Measurements from ENCODE around the gene WT1. TPM values are rescaled to one million over a fixed set of nuclear protein-coding genes. Genes with fewer than 3 reads are reported as not detected.

The WT1 gene
- total RNA-seq, 4 donors from 2014 or later, result not detected

GRCh38 chr11:32396331-32396730 is 39.0 kb downstream of the WT1 start:
- TF ChIP-seq POLR2A (IDR thresholded peaks at IDR 0.05), result no peak
- H3K4me3 ChIP-seq, result no peak overlapping the region
- ATAC-seq, result no peak
- H3K27me3 ChIP-seq, result no peaks in the 10 kb centered on the region
- no peak overlapping the region for H3K27ac ChIP-seq
- DNase-seq, result no peak
- no peaks in the 10 kb centered on the region for H3K9me3 ChIP-seq
- no peaks in the 10 kb centered on the region for H3K36me3 ChIP-seq
- in situ Hi-C loops (cut with MboI; ENCODE audit: low sequenced_read_pairs in 4 of 4) (no loop called here), intact Hi-C loops (cut with DNase I; ENCODE audit: low total_unique reads) (no loop called here)
- H3K4me1 ChIP-seq, result no peaks in the 10 kb centered on the region

- DNase-seq, result no peak
- Histone ChIP-seq H3K27ac (no peak overlapping the region), H3K4me1 (no peaks in the 10 kb centered on the region), H3K4me3 (no peak overlapping the region), H3K36me3 (no peaks in the 10 kb centered on the region), H3K27me3 (peaks cover 0 to 2% (median 0%) of the 10 kb centered on the region in 3 donors), H3K9me3 (no peaks in the 10 kb centered on the region)
- intact Hi-C loops (cut with DNase I; ENCODE audit: low total_unique reads), result no loop called here
- no peak for ATAC-seq
- TF ChIP-seq CTCF (IDR thresholded peaks at IDR 0.05 in 4 of 5, conservative IDR thresholded peaks at IDR 0.05 in 1 of 5) (no peak), POLR2A (IDR thresholded peaks at IDR 0.05) (no peak)
- in situ Hi-C loops (cut with MboI; ENCODE audit: low sequenced_read_pairs in 4 of 4), result no loop called here
Observed at GRCh38 chr11:32395127-32395526, 40.2 kb downstream of the WT1 start.

DNA sequence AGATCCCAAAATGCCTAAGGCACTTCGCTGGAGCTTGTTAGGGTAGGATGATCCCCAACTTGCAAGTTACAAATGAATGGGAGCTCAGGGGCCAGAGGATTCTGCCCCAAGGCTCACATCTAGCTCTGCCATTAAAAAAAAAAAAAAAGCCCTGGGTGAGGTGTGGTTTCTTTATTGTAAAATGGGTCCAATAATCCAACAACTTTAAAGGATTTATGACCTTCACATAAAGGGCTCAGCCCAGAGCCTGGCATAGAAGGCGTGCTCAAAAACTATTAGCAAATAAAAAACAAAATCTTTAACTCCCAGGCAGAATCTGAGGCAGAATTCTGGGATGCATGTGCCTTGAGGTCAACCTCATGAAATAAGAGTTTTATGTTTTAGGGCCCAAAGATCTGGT is 42.5 kb downstream of the WT1 start:
- TF ChIP-seq POLR2A (IDR thresholded peaks at IDR 0.05), result no peak
- Histone ChIP-seq H3K36me3 (no peaks in the 10 kb centered on the region), H3K9me3 (no peaks in the 10 kb centered on the region), H3K4me3 (no peak overlapping the region), H3K27ac (no peak overlapping the region), H3K4me1 (no peaks in the 10 kb centered on the region), H3K27me3 (peaks cover 0 to 2% (median 0%) of the 10 kb centered on the region in 3 donors)
- DNase-seq (no peak), ATAC-seq (no peak)
- in situ Hi-C loops (cut with MboI; ENCODE audit: low sequenced_read_pairs in 4 of 4), result no loop called here
- intact Hi-C loops (cut with DNase I; ENCODE audit: low total_unique reads), result no loop called here

DNA sequence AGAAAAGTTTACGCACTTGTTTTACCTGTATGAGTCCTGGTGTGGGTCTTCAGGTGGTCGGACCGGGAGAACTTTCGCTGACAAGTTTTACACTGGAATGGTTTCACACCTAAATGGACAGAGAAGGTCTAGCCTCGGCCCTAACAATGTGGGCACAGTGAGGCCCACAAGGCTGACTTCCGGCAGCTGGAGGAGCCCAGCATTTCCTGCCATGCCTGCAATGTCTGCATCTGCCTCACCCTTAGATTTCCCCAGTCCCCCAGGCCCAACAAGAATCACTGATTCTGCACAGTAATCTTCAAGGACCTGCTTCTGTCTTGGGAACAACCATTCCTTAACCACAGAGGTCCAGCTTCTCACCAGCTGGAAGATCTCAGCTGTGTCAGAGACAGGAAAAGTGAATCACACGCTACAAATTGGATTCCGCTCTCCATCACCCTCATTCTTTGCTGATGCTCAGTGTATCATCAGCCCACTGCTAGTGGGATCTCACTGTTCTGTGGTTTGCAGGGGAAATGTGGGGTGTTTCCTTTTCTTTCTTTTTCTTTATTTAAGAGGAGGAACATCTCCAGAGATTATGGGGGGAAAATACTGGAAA is 43.3 kb downstream of the WT1 start:
- TF ChIP-seq CTCF (IDR thresholded peaks at IDR 0.05 in 4 of 5, conservative IDR thresholded peaks at IDR 0.05 in 1 of 5) (no peak), POLR2A (IDR thresholded peaks at IDR 0.05) (no peak)
- Histone ChIP-seq H3K36me3 (no peaks in the 10 kb centered on the region), H3K9me3 (no peaks in the 10 kb centered on the region), H3K27me3 (peaks cover 0 to 2% (median 0%) of the 10 kb centered on the region in 3 donors), H3K4me3 (no peak overlapping the region), H3K4me1 (no peaks in the 10 kb centered on the region), H3K27ac (no peak overlapping the region)
- in situ Hi-C loops (cut with MboI; ENCODE audit: low sequenced_read_pairs in 4 of 4), result no loop called here
- ATAC-seq (no peak), DNase-seq (no peak)
- intact Hi-C loops (cut with DNase I; ENCODE audit: low total_unique reads), result no loop called here

- peaks cover 0 to 2% (median 0%) of the 10 kb centered on the region in 3 donors for H3K27me3 ChIP-seq
- no peak overlapping the region for H3K4me3 ChIP-seq
- ATAC-seq (no peak), DNase-seq (no peak)
- H3K36me3 ChIP-seq, result no peaks in the 10 kb centered on the region
- intact Hi-C loops (cut with DNase I; ENCODE audit: low total_unique reads), result no loop called here
- in situ Hi-C loops (cut with MboI; ENCODE audit: low sequenced_read_pairs in 4 of 4), result no loop called here
- H3K4me1 ChIP-seq, result no peaks in the 10 kb centered on the region
- no peak overlapping the region for H3K27ac ChIP-seq
- TF ChIP-seq CTCF (IDR thresholded peaks at IDR 0.05 in 4 of 5, conservative IDR thresholded peaks at IDR 0.05 in 1 of 5) (no peak), POLR2A (IDR thresholded peaks at IDR 0.05) (no peak)
- H3K9me3 ChIP-seq, result no peaks in the 10 kb centered on the region
Observed at GRCh38 chr11:32391479-32391878, 43.9 kb downstream of the WT1 start.

DNA sequence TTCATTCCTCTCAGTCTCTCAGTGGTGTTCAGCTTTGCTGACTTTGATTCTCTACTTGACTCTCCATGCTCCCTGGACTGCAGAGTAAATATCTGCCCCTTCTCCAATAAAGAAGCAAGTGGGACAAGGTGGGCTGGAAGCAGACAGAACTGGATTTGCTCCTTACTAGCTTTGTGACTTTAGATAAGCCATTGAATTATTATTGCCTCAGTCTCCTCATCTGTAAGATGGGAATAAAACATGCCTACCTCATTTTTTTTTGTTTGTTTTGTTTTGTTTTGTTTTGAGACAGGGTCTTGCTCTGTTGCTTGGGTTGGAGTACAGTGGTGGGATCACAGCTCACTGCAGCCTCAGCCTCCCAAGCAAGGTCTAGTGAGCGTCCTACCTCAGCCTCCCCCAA is 44.6 kb downstream of the WT1 start:
- H3K9me3 ChIP-seq, result no peaks in the 10 kb centered on the region
- intact Hi-C loops (cut with DNase I; ENCODE audit: low total_unique reads), result no loop called here
- ATAC-seq (no peak), DNase-seq (no peak)
- no peaks in the 10 kb centered on the region for H3K4me1 ChIP-seq
- no peaks in the 10 kb centered on the region for H3K36me3 ChIP-seq
- H3K4me3 ChIP-seq, result no peak overlapping the region
- in situ Hi-C loops (cut with MboI; ENCODE audit: low sequenced_read_pairs in 4 of 4), result no loop called here
- H3K27ac ChIP-seq, result no peak overlapping the region
- peaks cover 0 to 2% (median 0%) of the 10 kb centered on the region in 3 donors for H3K27me3 ChIP-seq
- TF ChIP-seq POLR2A (IDR thresholded peaks at IDR 0.05) (no peak), CTCF (IDR thresholded peaks at IDR 0.05 in 4 of 5, conservative IDR thresholded peaks at IDR 0.05 in 1 of 5) (no peak)

Measured in gastrocnemius medialis (tissue), 4 donors.